Left lung (tissue), 10 donors: ENCODE results near the gene CAMTA1. TPM values are rescaled to one million over a fixed set of nuclear protein-coding genes. Genes with fewer than 3 reads are reported as not detected.

Experiments used
- ATAC-seq: fragments of 200-7000 bp; cut with Tn5 transposase; one replicate; pipeline ENCODE4 v1.9.1; 2020; ENCODE audit warnings: moderate library complexity
- DNase-seq, 4 donors: peaks; one replicate each; pipeline ENCODE4 v3.0.0-alpha.2; 2013 to 2020
- H3K27ac ChIP-seq, 2 donors: fragments of 200-600 bp; sonication (generic) in 1 of 2; one replicate each; pipeline versions ENCODE4 v1.5.0 to v1.8.0; 2020 to 2021
- H3K27me3 ChIP-seq, 2 donors: fragments of 200-600 bp; sonication (generic) in 1 of 2; one replicate each; pipeline versions ENCODE4 v1.5.0 to v1.8.0; 2020 to 2021
- H3K36me3 ChIP-seq, 2 donors: fragments of 200-600 bp; sonication (generic) in 1 of 2; one replicate each; pipeline versions ENCODE4 v1.5.0 to v1.8.0; 2020 to 2021
- H3K4me1 ChIP-seq, 2 donors: fragments of 200-600 bp; one replicate each; pipeline ENCODE4 v1.8.0; 2021
- H3K4me3 ChIP-seq, 2 donors: fragments of 200-600 bp; sonication (generic) in 1 of 2; one replicate each; pipeline versions ENCODE4 v1.5.0 to v1.8.0; 2020 to 2021; ENCODE audit warnings: mild to moderate bottlenecking in 1 of 2
- H3K9me3 ChIP-seq, 2 donors: fragments of 200-600 bp; sonication (generic) in 1 of 2; one replicate each; pipeline versions ENCODE4 v1.5.0 to v1.8.0; 2020 to 2021
- CTCF ChIP-seq, 2 donors: fragments of 200-600 bp; sonication (generic) in 1 of 2; IDR thresholded peaks; one replicate each; pipeline versions ENCODE4 v1.5.0 to v1.8.0; 2021; ENCODE audit warnings: antibody characterized with exemption in 2 of 2
- intact Hi-C, 2 donors: fragments of 100-400 bp; cut with DNase I; formaldehyde crosslinking; loops; one replicate each; pipeline versions ENCODE4 v1.11.2 to v1.14.2; 2022
- polyA plus RNA-seq, 6 donors: library from polyadenylated mRNA; unstranded; fragments of 120-200 nt; gene quantifications; one replicate each; pipeline ENCODE4 v1.2.1, GENCODE V29; 2013; ENCODE audit not compliant: insufficient read length in 6 of 6
- total RNA-seq, 2 donors: library from RNA; stranded (reverse); fragmentation: NEBNext Ultra II Directional; extraction: Animal tissue kit (Norgen Biotek cat#: 25700); gene quantifications; one replicate each; pipeline ENCODE4 v1.2.1, GENCODE V29; 2021
- donor health status: DM: no; HTN: yes; CAD: no.
- donor health status: DM: no; HTN: no; CAD: no.

Gene CAMTA1
- total and polyA plus RNA-seq, 8 donors: 42.7 to 69.1 (median 49.4) TPM

- Histone ChIP-seq H3K27me3 (no peaks in the 10 kb centered on the region), H3K27ac (no peak overlapping the region), H3K9me3 (no peaks in the 10 kb centered on the region), H3K4me1 (no peaks in the 10 kb centered on the region), H3K36me3 (no peaks in the 10 kb centered on the region), H3K4me3 (no peak overlapping the region)
- TF ChIP-seq CTCF (IDR thresholded peaks at IDR 0.05): no peak
- DNase-seq: no peak
- intact Hi-C loops: no loop called here
- ATAC-seq: no peak
These were observed 621.6 kb downstream of the CAMTA1 start for GRCh38 chr1:7406641-7407543.

- DNase-seq (no peak), ATAC-seq (no peak)
- H3K9me3 ChIP-seq: no peaks in the 10 kb centered on the region
- intact Hi-C loops: no loop called here
- H3K27ac ChIP-seq: no peak overlapping the region
- no peaks in the 10 kb centered on the region for H3K27me3 ChIP-seq
- no peaks in the 10 kb centered on the region for H3K4me1 ChIP-seq
- no peaks in the 10 kb centered on the region for H3K36me3 ChIP-seq
- TF ChIP-seq CTCF (IDR thresholded peaks at IDR 0.05): no peak
- no peak overlapping the region for H3K4me3 ChIP-seq
These were observed 622.3 kb downstream of the CAMTA1 start for GRCh38 chr1:7407544-7407895.

- DNase-seq (peak in 1 of 4 donors; percentile 16), ATAC-seq (no peak)
- Histone ChIP-seq H3K4me1 (no peaks in the 10 kb centered on the region), H3K4me3 (no peak overlapping the region), H3K27ac (no peak overlapping the region), H3K36me3 (no peaks in the 10 kb centered on the region), H3K27me3 (no peaks in the 10 kb centered on the region), H3K9me3 (no peaks in the 10 kb centered on the region)
- no peak for TF ChIP-seq CTCF (IDR thresholded peaks at IDR 0.05)
- intact Hi-C loops: no loop called here
These were observed 622.9 kb downstream of the CAMTA1 start for GRCh38 chr1:7407980-7408770.

- Histone ChIP-seq H3K4me3 (no peak overlapping the region), H3K36me3 (no peaks in the 10 kb centered on the region), H3K9me3 (no peaks in the 10 kb centered on the region), H3K4me1 (no peaks in the 10 kb centered on the region), H3K27me3 (no peaks in the 10 kb centered on the region), H3K27ac (no peak overlapping the region)
- intact Hi-C loops: no loop called here
- TF ChIP-seq CTCF (IDR thresholded peaks at IDR 0.05): no peak
- DNase-seq (peak in 1 of 4 donors; percentile 30), ATAC-seq (no peak)
These were observed 623.5 kb downstream of the CAMTA1 start for GRCh38 chr1:7408771-7409150.

- H3K9me3 ChIP-seq: no peaks in the 10 kb centered on the region
- no peak overlapping the region for H3K4me3 ChIP-seq
- no peak for TF ChIP-seq CTCF (IDR thresholded peaks at IDR 0.05)
- H3K4me1 ChIP-seq: no peaks in the 10 kb centered on the region
- DNase-seq (peak in 1 of 4 donors; percentile 20), ATAC-seq (no peak)
- H3K27me3 ChIP-seq: no peaks in the 10 kb centered on the region
- no peak overlapping the region for H3K27ac ChIP-seq
- intact Hi-C loops: no loop called here
- H3K36me3 ChIP-seq: no peaks in the 10 kb centered on the region
These were observed 624.0 kb downstream of the CAMTA1 start for GRCh38 chr1:7409278-7409677.
